Right lobe of liver (tissue), 4 donors: ENCODE measurements around the gene BPIFB3.

Experiments used
- CTCF ChIP-seq, 4 donors: fragments of 200-600 bp in 3 of 4; fragments of 450-650 bp in 1 of 4; IDR thresholded peaks; one replicate each; pipeline versions ENCODE4 v1.5.1 to v1.8.0; 2016 to 2022; ENCODE audit warnings: antibody characterized with exemption in 4 of 4, mild to moderate bottlenecking in 2 of 4
- POLR2A ChIP-seq: fragments of 450-650 bp; IDR thresholded peaks from one replicate; pipeline ENCODE4 v1.6.1; 2017; ENCODE audit warnings: antibody characterized with exemption, mild to moderate bottlenecking
- donor health status: DM: no; HTN: no; CAD: no.
- donor health status: DM: no; HTN: no; CAD: no.
- donor health status: DM: no; HTN: yes; CAD: no.

- no peak for TF ChIP-seq CTCF (IDR thresholded peaks at IDR 0.05)
- TF ChIP-seq POLR2A, result no peak
Observed at GRCh38 chr20:33072362-33072761, 18.7 kb downstream of the BPIFB3 start.
